ENCODE measurements around the gene THADA. TPM values are rescaled to one million over a fixed set of nuclear protein-coding genes. Genes with fewer than 3 reads are reported as not detected.

Gene THADA
- polyA plus RNA-seq, 3 donors = 7.3 to 11.2 (median 9.7) TPM

- no peaks in the 10 kb centered on the region for H3K36me3 Mint-ChIP-seq
- no peak for DNase-seq
- no peak overlapping the region for H3K9ac ChIP-seq (ENCODE audit: insufficient read depth, low read length, poor library complexity, severe bottlenecking)
- peaks cover 0 to 4% of the 10 kb centered on the region in 2 donors for H3K27me3 ChIP-seq (ENCODE audit: control insufficient read depth in 2 of 2, insufficient read depth in 2 of 2, low read length in 2 of 2)
- WGBS (ENCODE audit: insufficient coverage) = 92% methylated on average over 1 of the region's 5 CpGs
- no peaks in the 10 kb centered on the region for H3K4me1 Mint-ChIP-seq
- no peaks in the 10 kb centered on the region for H3K4me1 ChIP-seq (ENCODE audit: control insufficient read depth in 1 of 2, insufficient read depth in 2 of 2, low read length in 2 of 2)
- no peak overlapping the region for H3K4me3 Mint-ChIP-seq
- no peaks in the 10 kb centered on the region for H3K79me2 ChIP-seq (ENCODE audit: insufficient read depth, low read length)
- H3K4me3 ChIP-seq (replicated peaks in 1 of 3; ENCODE audit: low read depth in 2 of 3, low read length in 3 of 3) = no peak overlapping the region
- H3K9me3 ChIP-seq (replicated peaks in 1 of 2; ENCODE audit: control insufficient read depth in 1 of 2, insufficient read depth in 1 of 2, low read length in 2 of 2) = no peaks in the 10 kb centered on the region
- H3K27ac ChIP-seq (ENCODE audit: low read depth in 1 of 2, low read length in 2 of 2) = no peak overlapping the region
- no peak overlapping the region for H3K27ac Mint-ChIP-seq
- H4K20me1 ChIP-seq (ENCODE audit: insufficient read depth, low read length) = no peaks in the 10 kb centered on the region
- no peak for TF ChIP-seq CTCF (IDR thresholded peaks at IDR 0.05)
- H3K4me2 ChIP-seq (replicated peaks; ENCODE audit: extremely low read depth, low read length, poor library complexity, severe bottlenecking) = no peak overlapping the region
- intact Hi-C loops (cut with micrococcal nuclease) = no loop called here
- no peak overlapping the region for H2AFZ ChIP-seq (ENCODE audit: insufficient read depth, low read depth, low read length, poor library complexity, severe bottlenecking)
- H3K36me3 ChIP-seq (replicated peaks in 1 of 2; ENCODE audit: control insufficient read depth in 1 of 2, insufficient read depth in 2 of 2, low read length in 2 of 2) = no peaks in the 10 kb centered on the region
- H3K27me3 Mint-ChIP-seq (ENCODE audit: low read depth in 3 of 3) = peaks cover 7 to 11% (median 9%) of the 10 kb centered on the region in 3 donors
- H3K9me3 Mint-ChIP-seq = no peaks in the 10 kb centered on the region
Measured at GRCh38 chr2:43616967-43617680, 21.3 kb upstream of the THADA start.

GRCh38 chr2:43612944-43613343 is 17.1 kb upstream of the THADA start:
- intact Hi-C loops (cut with micrococcal nuclease) = loop anchor here in 1 of 2 donors (5.0 kb wide), 1 partner anchor 786 kb away; no protein-coding TSS in a partner anchor
- no peak overlapping the region for H3K4me3 ChIP-seq (replicated peaks in 1 of 3; ENCODE audit: low read depth in 2 of 3, low read length in 3 of 3)
- Mint-ChIP-seq H3K9me3 (no peaks in the 10 kb centered on the region), H3K4me1 (no peaks in the 10 kb centered on the region), H3K36me3 (no peaks in the 10 kb centered on the region), H3K27me3 (ENCODE audit: low read depth in 3 of 3) (peaks cover 0 to 5% (median 2%) of the 10 kb centered on the region in 3 donors), H3K4me3 (no peak overlapping the region), H3K27ac (no peak overlapping the region)
- H3K27ac ChIP-seq (ENCODE audit: low read depth in 1 of 2, low read length in 2 of 2) = no peak overlapping the region
- H3K36me3 ChIP-seq (replicated peaks in 1 of 2; ENCODE audit: control insufficient read depth in 1 of 2, insufficient read depth in 2 of 2, low read length in 2 of 2) = no peaks in the 10 kb centered on the region
- H3K27me3 ChIP-seq (ENCODE audit: control insufficient read depth in 2 of 2, insufficient read depth in 2 of 2, low read length in 2 of 2) = no peaks in the 10 kb centered on the region
- no peak overlapping the region for H3K4me2 ChIP-seq (replicated peaks; ENCODE audit: extremely low read depth, low read length, poor library complexity, severe bottlenecking)
- WGBS (ENCODE audit: insufficient coverage) = 100% methylated on average over 3 of the region's 7 CpGs
- H3K4me1 ChIP-seq (ENCODE audit: control insufficient read depth in 1 of 2, insufficient read depth in 2 of 2, low read length in 2 of 2) = no peaks in the 10 kb centered on the region
- no peaks in the 10 kb centered on the region for H3K9me3 ChIP-seq (replicated peaks in 1 of 2; ENCODE audit: control insufficient read depth in 1 of 2, insufficient read depth in 1 of 2, low read length in 2 of 2)
- H4K20me1 ChIP-seq (ENCODE audit: insufficient read depth, low read length) = no peaks in the 10 kb centered on the region
- no peaks in the 10 kb centered on the region for H3K79me2 ChIP-seq (ENCODE audit: insufficient read depth, low read length)
- no peak overlapping the region for H2AFZ ChIP-seq (ENCODE audit: insufficient read depth, low read depth, low read length, poor library complexity, severe bottlenecking)
- no peak overlapping the region for H3K9ac ChIP-seq (ENCODE audit: insufficient read depth, low read length, poor library complexity, severe bottlenecking)
- no peak for TF ChIP-seq CTCF (IDR thresholded peaks at IDR 0.05)
- no peak for DNase-seq

Measured in CD14-positive monocyte (primary cell).